Dendritic cell treated with granulocyte-macrophage colony-stimulating factor and Interleukin-4, amounts not matched to agents 40 ng/mL and 50 ng/mL, for 4 days (primary cell): ENCODE results near the gene STK39.

ENCODE experiments used
- H3K27ac Mint-ChIP-seq: one replicate; pipeline ENCODE4 v1.8.0; 2022; ENCODE audit warnings: mild to moderate bottlenecking, mixed read lengths
- H3K27me3 Mint-ChIP-seq: one replicate; pipeline ENCODE4 v1.8.0; 2022; ENCODE audit warnings: mild to moderate bottlenecking, mixed read lengths
- H3K36me3 Mint-ChIP-seq: one replicate; pipeline ENCODE4 v1.8.0; 2022; ENCODE audit warnings: low read depth, mixed read lengths
- H3K4me1 Mint-ChIP-seq: one replicate; pipeline ENCODE4 v1.8.0; 2022; ENCODE audit warnings: low read depth, mixed read lengths
- H3K4me3 Mint-ChIP-seq: one replicate; pipeline ENCODE4 v1.8.0; 2022; ENCODE audit warnings: mild to moderate bottlenecking, moderate library complexity, mixed read lengths
- H3K9me3 Mint-ChIP-seq: one replicate; pipeline ENCODE4 v1.8.0; 2022; ENCODE audit warnings: mixed read lengths
- intact Hi-C: fragments of 100-400 bp; cut with micrococcal nuclease; formaldehyde crosslinking; loops from one replicate; pipeline ENCODE4 v1.15.0; 2022

STK39 gene

GRCh38 chr2:168160897-168161296 is 86.5 kb downstream of the STK39 start:
- intact Hi-C loops: no loop called here
- Mint-ChIP-seq H3K4me1 (peaks cover 32% of the 10 kb centered on the region), H3K36me3 (peaks cover 6% of the 10 kb centered on the region), H3K9me3 (no peaks in the 10 kb centered on the region), H3K4me3 (no peak overlapping the region), H3K27me3 (no peaks in the 10 kb centered on the region), H3K27ac (no peak overlapping the region)

GRCh38 chr2:168159754-168160585 is 87.4 kb downstream of the STK39 start:
- no peaks in the 10 kb centered on the region for H3K27me3 Mint-ChIP-seq
- no peak overlapping the region for H3K4me3 Mint-ChIP-seq
- peaks cover 6% of the 10 kb centered on the region for H3K36me3 Mint-ChIP-seq
- intact Hi-C loops: no loop called here
- no peaks in the 10 kb centered on the region for H3K9me3 Mint-ChIP-seq
- no peak overlapping the region for H3K27ac Mint-ChIP-seq
- peaks cover 22% of the 10 kb centered on the region for H3K4me1 Mint-ChIP-seq

- H3K4me3 Mint-ChIP-seq: no peak overlapping the region
- peaks cover 16% of the 10 kb centered on the region for H3K4me1 Mint-ChIP-seq
- no peaks in the 10 kb centered on the region for H3K9me3 Mint-ChIP-seq
- H3K27ac Mint-ChIP-seq: no peak overlapping the region
- no peaks in the 10 kb centered on the region for H3K27me3 Mint-ChIP-seq
- peaks cover 3% of the 10 kb centered on the region for H3K36me3 Mint-ChIP-seq
- intact Hi-C loops: no loop called here
Observed at GRCh38 chr2:168158586-168158985, 88.8 kb downstream of the STK39 start.

- Mint-ChIP-seq H3K9me3 (no peaks in the 10 kb centered on the region), H3K36me3 (no peaks in the 10 kb centered on the region), H3K4me1 (peaks cover 16% of the 10 kb centered on the region), H3K27ac (no peak overlapping the region), H3K27me3 (no peaks in the 10 kb centered on the region), H3K4me3 (no peak overlapping the region)
- intact Hi-C loops: no loop called here
Observed at GRCh38 chr2:168157926-168158325, 89.5 kb downstream of the STK39 start.

GRCh38 chr2:168157070-168157469 is 90.3 kb downstream of the STK39 start:
- H3K4me3 Mint-ChIP-seq: no peak overlapping the region
- H3K27ac Mint-ChIP-seq: no peak overlapping the region
- no peaks in the 10 kb centered on the region for H3K9me3 Mint-ChIP-seq
- peaks cover 16% of the 10 kb centered on the region for H3K4me1 Mint-ChIP-seq
- no peaks in the 10 kb centered on the region for H3K36me3 Mint-ChIP-seq
- intact Hi-C loops: no loop called here
- no peaks in the 10 kb centered on the region for H3K27me3 Mint-ChIP-seq

- Mint-ChIP-seq H3K27ac (no peak overlapping the region), H3K4me3 (no peak overlapping the region), H3K4me1 (peaks cover 16% of the 10 kb centered on the region), H3K36me3 (no peaks in the 10 kb centered on the region), H3K9me3 (no peaks in the 10 kb centered on the region), H3K27me3 (no peaks in the 10 kb centered on the region)
- intact Hi-C loops: no loop called here
Observed at GRCh38 chr2:168156661-168157060, 90.7 kb downstream of the STK39 start.

- intact Hi-C loops: no loop called here
- H3K27ac Mint-ChIP-seq: no peak overlapping the region
- no peaks in the 10 kb centered on the region for H3K27me3 Mint-ChIP-seq
- peaks cover 16% of the 10 kb centered on the region for H3K4me1 Mint-ChIP-seq
- H3K36me3 Mint-ChIP-seq: no peaks in the 10 kb centered on the region
- no peak overlapping the region for H3K4me3 Mint-ChIP-seq
- H3K9me3 Mint-ChIP-seq: no peaks in the 10 kb centered on the region
Observed at GRCh38 chr2:168155680-168156079, 91.7 kb downstream of the STK39 start.

GRCh38 chr2:168155046-168155445 is 92.3 kb downstream of the STK39 start:
- H3K36me3 Mint-ChIP-seq: no peaks in the 10 kb centered on the region
- peaks cover 18% of the 10 kb centered on the region for H3K4me1 Mint-ChIP-seq
- H3K4me3 Mint-ChIP-seq: no peak overlapping the region
- intact Hi-C loops: no loop called here
- no peaks in the 10 kb centered on the region for H3K27me3 Mint-ChIP-seq
- H3K9me3 Mint-ChIP-seq: no peaks in the 10 kb centered on the region
- H3K27ac Mint-ChIP-seq: no peak overlapping the region

GRCh38 chr2:168152902-168153530 is 94.4 kb downstream of the STK39 start:
- Mint-ChIP-seq H3K27ac (no peak overlapping the region), H3K4me3 (no peak overlapping the region), H3K36me3 (no peaks in the 10 kb centered on the region), H3K9me3 (no peaks in the 10 kb centered on the region), H3K27me3 (no peaks in the 10 kb centered on the region), H3K4me1 (peaks cover 26% of the 10 kb centered on the region)
- intact Hi-C loops: no loop called here

GRCh38 chr2:168149986-168150385 is 97.4 kb downstream of the STK39 start:
- intact Hi-C loops: no loop called here
- Mint-ChIP-seq H3K4me1 (peaks cover 42% of the 10 kb centered on the region), H3K27ac (no peak overlapping the region), H3K4me3 (no peak overlapping the region), H3K9me3 (no peaks in the 10 kb centered on the region), H3K27me3 (no peaks in the 10 kb centered on the region), H3K36me3 (no peaks in the 10 kb centered on the region)

- H3K36me3 Mint-ChIP-seq: no peaks in the 10 kb centered on the region
- H3K27ac Mint-ChIP-seq: no peak overlapping the region
- H3K9me3 Mint-ChIP-seq: no peaks in the 10 kb centered on the region
- peaks cover 42% of the 10 kb centered on the region for H3K4me1 Mint-ChIP-seq
- intact Hi-C loops: no loop called here
- no peak overlapping the region for H3K4me3 Mint-ChIP-seq
- H3K27me3 Mint-ChIP-seq: no peaks in the 10 kb centered on the region
Observed at GRCh38 chr2:168149150-168149974, 98.0 kb downstream of the STK39 start.

- Mint-ChIP-seq H3K36me3 (no peaks in the 10 kb centered on the region), H3K4me1 (peaks cover 42% of the 10 kb centered on the region), H3K27me3 (no peaks in the 10 kb centered on the region), H3K4me3 (no peak overlapping the region), H3K9me3 (no peaks in the 10 kb centered on the region), H3K27ac (no peak overlapping the region)
- intact Hi-C loops: no loop called here
Observed at GRCh38 chr2:168147830-168148794, 99.3 kb downstream of the STK39 start.
